ENCODE measurements around the gene RGS6. TPM values are rescaled to one million over a fixed set of nuclear protein-coding genes. Genes with fewer than 3 reads are reported as not detected.

RGS6 gene
- total RNA-seq, 4 donors from 2014 or later: 0.84 to 3.0 (median 1.7) TPM; not detected in 1

GRCh38 chr14:72013721-72014345 is 81.6 kb downstream of the RGS6 start:
- no peak overlapping the region for H3K4me3 ChIP-seq (ENCODE audit: low read depth, poor library complexity, severe bottlenecking)
- no peak for DNase-seq (ENCODE audit: low spot score in 2 of 2)
- intact Hi-C loops (cut with DNase I; ENCODE audit: low total_unique reads): no loop called here
- no peak for TF ChIP-seq POLR2A (IDR thresholded peaks at IDR 0.05)
- TF ChIP-seq CTCF (IDR thresholded peaks at IDR 0.05): no peak
- 44 to 47% methylated on average over 8 of the region's 8 CpGs for WGBS, 2 donors

- H3K4me3 ChIP-seq (ENCODE audit: low read depth, poor library complexity, severe bottlenecking): no peak overlapping the region
- TF ChIP-seq CTCF (IDR thresholded peaks at IDR 0.05) (no peak), POLR2A (IDR thresholded peaks at IDR 0.05) (no peak)
- 64 to 67% methylated on average over 5 of the region's 5 CpGs for WGBS, 2 donors
- no peak for DNase-seq (ENCODE audit: low spot score in 2 of 2)
- intact Hi-C loops (cut with DNase I; ENCODE audit: low total_unique reads): no loop called here
Observed at GRCh38 chr14:72014486-72014885, 82.3 kb downstream of the RGS6 start.

GRCh38 chr14:72017290-72017689 is 85.1 kb downstream of the RGS6 start:
- no peak overlapping the region for H3K4me3 ChIP-seq (ENCODE audit: low read depth, poor library complexity, severe bottlenecking)
- intact Hi-C loops (cut with DNase I; ENCODE audit: low total_unique reads): no loop called here
- TF ChIP-seq POLR2A (IDR thresholded peaks at IDR 0.05) (no peak), CTCF (IDR thresholded peaks at IDR 0.05) (no peak)
- no peak for DNase-seq (ENCODE audit: low spot score in 2 of 2)

GRCh38 chr14:72023128-72024042 is 91.2 kb downstream of the RGS6 start:
- H3K4me3 ChIP-seq (ENCODE audit: low read depth, poor library complexity, severe bottlenecking): no peak overlapping the region
- intact Hi-C loops (cut with DNase I; ENCODE audit: low total_unique reads): no loop called here
- TF ChIP-seq POLR2A (IDR thresholded peaks at IDR 0.05): no peak
- TF ChIP-seq CTCF (IDR thresholded peaks at IDR 0.05): no peak
- WGBS, 2 donors: 28 to 31% methylated on average over 7 of the region's 7 CpGs
- no peak for DNase-seq (ENCODE audit: low spot score in 2 of 2)

GRCh38 chr14:72024043-72024407 is 91.8 kb downstream of the RGS6 start:
- intact Hi-C loops (cut with DNase I; ENCODE audit: low total_unique reads): no loop called here
- TF ChIP-seq CTCF (IDR thresholded peaks at IDR 0.05) (no peak), POLR2A (IDR thresholded peaks at IDR 0.05) (no peak)
- no peak overlapping the region for H3K4me3 ChIP-seq (ENCODE audit: low read depth, poor library complexity, severe bottlenecking)
- WGBS, 2 donors: 22 to 35% methylated on average over 4 to 6 of the region's 6 CpGs
- peak in 1 of 2 donors; percentile 19 for DNase-seq (ENCODE audit: low spot score in 2 of 2)
